K562 (cell line): Measurements from ENCODE around the gene C1orf21.

ENCODE experiments used
- CTCF ChIP-seq, 3 experiments: IDR thresholded peaks in 2 of 3; conservative IDR thresholded peaks in 1 of 3; 2 replicates each; pipeline ENCODE4 v1.5.1; 2011 to 2012; ENCODE audit warnings: low read length in 3 of 3, mild to moderate bottlenecking in 3 of 3, control low read depth in 2 of 3, improper control_type of control experiment in 1 of 3, inconsistent platforms in 1 of 3, low read depth in 1 of 3, mixed read lengths in 1 of 3, moderate library complexity in 1 of 3; ENCODE audit not compliant: insufficient read depth in 2 of 3
- POLR2H ChIP-seq: IDR thresholded peaks from 2 replicates; pipeline ENCODE4 v1.6.1; 2016; ENCODE audit warnings: missing genetic modification characterization, low read depth, mild to moderate bottlenecking, control low read depth, missing compliant biosample characterization, moderate library complexity
- SNRNP70 ChIP-seq: fragments of 200-400 bp; formaldehyde crosslinking; optimal IDR thresholded peaks from 2 replicates; pipeline ENCODE3; 2017; ENCODE audit warnings: low read depth, low read length
- TCF7L2 ChIP-seq: fragments of 150-350 bp; IDR thresholded peaks from 2 replicates; pipeline ENCODE4 v1.6.1; 2016; ENCODE audit warnings: low read depth, mild to moderate bottlenecking, low read length, moderate library complexity
- WHSC1 ChIP-seq: IDR thresholded peaks from one replicate; pipeline ENCODE4 v1.6.1; 2012; ENCODE audit warnings: low read length, control low read depth, inconsistent platforms
- YY1 ChIP-seq, 3 experiments: IDR thresholded peaks; 2 replicates each; pipeline ENCODE4 v1.6.1; 2011; ENCODE audit warnings: low read length in 2 of 3, mild to moderate bottlenecking in 2 of 3, moderate library complexity in 2 of 3, borderline replicate concordance in 1 of 3, control low read depth in 1 of 3, low read depth in 1 of 3; ENCODE audit not compliant: insufficient read depth in 3 of 3, insufficient replicate concordance in 2 of 3, control insufficient read depth in 1 of 3, insufficient read length in 1 of 3; ENCODE audit errors: extremely low read depth in 1 of 3

DNA sequence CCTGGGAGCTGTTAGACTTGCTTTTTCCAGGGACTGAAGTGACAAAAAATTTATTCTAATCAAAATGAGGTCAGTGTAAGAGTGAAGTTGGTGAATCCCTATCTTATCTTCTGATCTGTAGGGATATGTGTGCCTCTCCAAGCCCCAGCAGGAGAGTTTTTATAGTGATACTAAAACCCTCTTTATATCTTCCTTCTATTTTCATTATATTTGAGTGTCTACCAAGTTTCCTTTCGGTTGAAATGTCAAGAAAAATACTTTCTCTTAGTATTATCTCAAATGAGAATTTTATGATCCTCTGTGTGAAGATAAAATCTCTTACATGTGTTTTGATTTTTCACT, 18.9 kb downstream of the C1orf21 start:
- TF ChIP-seq YY1 (IDR thresholded peaks at IDR 0.05; ENCODE audit: borderline replicate concordance in 1 of 3, control insufficient read depth in 1 of 3, extremely low read depth in 1 of 3, insufficient read depth in 3 of 3, insufficient read length in 1 of 3, insufficient replicate concordance in 2 of 3, low read depth in 1 of 3, low read length in 2 of 3) (no peak), WHSC1 (no peak), POLR2H (no peak), TCF7L2 (no peak), SNRNP70 (no peak), CTCF (IDR thresholded peaks at IDR 0.05 in 2 of 3, conservative IDR thresholded peaks at IDR 0.05 in 1 of 3; ENCODE audit: insufficient read depth in 2 of 3, low read depth in 1 of 3, low read length in 3 of 3) (no peak)
